Measurements from ENCODE around the gene IKZF5. TPM values are rescaled to one million over a fixed set of nuclear protein-coding genes. Genes with fewer than 3 reads are reported as not detected.

IKZF5 gene, protein sequence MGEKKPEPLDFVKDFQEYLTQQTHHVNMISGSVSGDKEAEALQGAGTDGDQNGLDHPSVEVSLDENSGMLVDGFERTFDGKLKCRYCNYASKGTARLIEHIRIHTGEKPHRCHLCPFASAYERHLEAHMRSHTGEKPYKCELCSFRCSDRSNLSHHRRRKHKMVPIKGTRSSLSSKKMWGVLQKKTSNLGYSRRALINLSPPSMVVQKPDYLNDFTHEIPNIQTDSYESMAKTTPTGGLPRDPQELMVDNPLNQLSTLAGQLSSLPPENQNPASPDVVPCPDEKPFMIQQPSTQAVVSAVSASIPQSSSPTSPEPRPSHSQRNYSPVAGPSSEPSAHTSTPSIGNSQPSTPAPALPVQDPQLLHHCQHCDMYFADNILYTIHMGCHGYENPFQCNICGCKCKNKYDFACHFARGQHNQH
- total RNA-seq (2012; rRNA removed), result 2.9 and 4.2 TPM in 2 replicates
- 4.4 and 5.1 TPM in 2 replicates for polyA plus RNA-seq (2012; rRNA removed)
- polyA plus RNA-seq (2012; cell fraction: cytosol; rRNA removed), result 0.87 and 1.2 TPM in 2 replicates
- polyA plus RNA-seq (2012; cell fraction: nucleus; rRNA removed; ENCODE audit: low replicate concordance), result 4.0 and 12.1 TPM in 2 replicates
- Bru-seq, nascent RNA, result percentile 71 among the genes with signal in this experiment
- BruChase-seq, experiment 1, labeled RNA remaining after a 6-hour chase, result percentile 61 among the genes with signal in this experiment
- percentile 72 among the genes with signal in this experiment for BruChase-seq, experiment 2, labeled RNA remaining after a 2-hour chase
- long read RNA-seq, full-length matches to known transcripts, result 3 of 4 reads
- long read RNA-seq, partial matches to known transcripts, result 0 of 4 reads
- long read RNA-seq, other reads (novel, unspliced or antisense), result 1 of 4 reads

DNA sequence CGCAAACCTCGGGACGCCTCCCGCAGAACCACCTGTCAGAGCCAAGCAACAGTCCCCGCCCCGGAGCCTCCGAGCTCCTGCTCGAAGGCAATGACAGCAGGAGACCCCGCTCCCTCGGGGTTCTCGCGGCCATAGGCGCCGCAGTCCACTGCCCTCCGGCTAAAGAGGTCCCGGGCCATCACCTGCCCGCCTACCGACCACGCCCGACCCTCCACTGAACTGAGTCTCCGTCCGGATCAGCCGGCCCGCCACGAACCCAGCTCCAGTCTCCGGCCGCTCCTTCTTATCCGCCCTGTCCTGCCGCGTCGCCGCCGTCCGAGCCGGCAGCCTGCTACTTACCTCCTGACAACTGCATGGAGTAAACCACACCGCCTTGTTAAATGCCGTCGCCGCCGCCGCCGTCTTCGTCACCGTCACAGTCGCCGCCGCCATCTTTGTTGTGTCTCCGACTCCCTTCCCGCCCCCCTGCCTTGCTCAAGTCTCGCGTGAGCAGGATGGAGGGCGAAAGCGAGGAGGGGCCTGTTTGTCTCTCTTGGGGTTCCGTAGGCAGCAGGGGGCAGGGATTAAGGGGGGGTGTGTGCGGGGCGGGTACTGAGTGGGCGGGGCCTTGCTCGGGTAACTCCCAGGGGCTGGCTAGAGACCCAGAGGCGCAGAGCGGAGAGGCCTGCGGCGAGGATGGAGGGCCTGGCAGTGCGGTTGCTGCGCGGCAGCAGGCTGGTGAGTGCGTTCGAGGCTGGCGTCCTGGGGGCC lies at the start of gene IKZF5, which contains the start of gene ACADSB:
Gene IKZF5, minus strand, starts transcription at position 441 of the 750 bp plus-strand sequence. CDS start 10,170 bp downstream, outside the sequence.
Gene ACADSB, plus strand, starts transcription at position 652 of the 750 bp plus-strand sequence. Its CDS starts 24 bp downstream, at position 676.
- Histone ChIP-seq H3K36me3 (ENCODE audit: control insufficient read depth, insufficient read depth, low read length) (no peaks in the 10 kb centered on the region), H2AK5ac (ENCODE audit: low read depth, low read length) (no peak within 1 kb of the TSS; the same call in none of the 2 replicates), H2BK5ac (ENCODE audit: low read depth, low read length, poor library complexity, severe bottlenecking) (peak within 1 kb of the TSS; percentile 49), H2BK20ac (ENCODE audit: low read depth, low read length) (no peak within 1 kb of the TSS), H3K4ac (ENCODE audit: low read depth, low read length) (peak within 1 kb of the TSS; percentile 75), H3K9me3 (ENCODE audit: control insufficient read depth, insufficient read depth, low read length) (no peaks in the 10 kb centered on the region), H3K14ac (replicated peaks; ENCODE audit: low read depth, low read length) (peak within 1 kb of the TSS; percentile 55), H2BK120ac (ENCODE audit: low read depth, low read length) (no peak within 1 kb of the TSS), H4K5ac (ENCODE audit: low read depth, low read length) (peak within 1 kb of the TSS; percentile 16; the same call in 1 of the 2 replicates), H2BK15ac (ENCODE audit: low read depth, low read length) (no peak within 1 kb of the TSS), H4K8ac (ENCODE audit: low read depth in 2 of 2, low read length in 2 of 2) (peak within 1 kb of the TSS in 1 of 2 experiments; percentile 66; a peak in 1 of 4 replicates), H3K56ac (ENCODE audit: extremely low read depth, insufficient read depth, low read length) (peak within 1 kb of the TSS; percentile 43; the same call in 1 of the 2 replicates), H3K27ac (ENCODE audit: insufficient read depth, low read length) (peak within 1 kb of the TSS; percentile 83), H3K23ac (ENCODE audit: low read depth, low read length) (peak within 1 kb of the TSS; percentile 86), H3K4me2 (ENCODE audit: low read depth, low read length) (peak within 1 kb of the TSS; percentile 93), H3K4me1 (ENCODE audit: control insufficient read depth, insufficient read depth, low read length) (no peaks in the 10 kb centered on the region), H3K4me3 (ENCODE audit: insufficient read depth, low read depth, low read length) (peak within 1 kb of the TSS; percentile 66), H3K9ac (ENCODE audit: low read depth, low read length) (peak within 1 kb of the TSS; percentile 83), H3K18ac (ENCODE audit: low read depth, low read length) (no peak within 1 kb of the TSS; the same call in 1 of the 2 replicates), H4K91ac (ENCODE audit: insufficient read depth, low read depth, low read length) (peak within 1 kb of the TSS; percentile 66; the same call in 1 of the 2 replicates), H4K20me1 (ENCODE audit: insufficient read depth, low read length) (no peaks in the 10 kb centered on the region; the same call in 1 of the 2 replicates), H2AFZ (replicated peaks; ENCODE audit: low read length, poor library complexity) (peak within 1 kb of the TSS; percentile 100), H2AK9ac (replicated peaks; ENCODE audit: low read depth, low read length, poor library complexity) (peak within 1 kb of the TSS; percentile 97), H3K79me1 (ENCODE audit: low read depth in 1 of 2, low read length in 2 of 2) (peaks cover 14 to 30% of the 10 kb centered on the region in 2 experiments), H3K27me3 (ENCODE audit: control insufficient read depth, insufficient read depth, low read length) (no peaks in the 10 kb centered on the region), H3K9me1 (ENCODE audit: insufficient read depth, low read length) (no peaks in the 10 kb centered on the region)
- POLR2A ChIA-PET (ENCODE audit: unreplicated experiment), result no interaction called here
- BruUV-seq (replicated peaks), result no TSS peak
- in situ Hi-C loops (cut with MboI; ENCODE audit: low sequenced_read_pairs), result no loop called here
- WGBS, 2 experiments (ENCODE audit: extremely low coverage in 2 of 2, insufficient read length in 1 of 2), result 0% methylated on average over 15 of the region's 68 CpGs; no CpG with 5 or more reads in 1 of the 2 experiments
- intact Hi-C loops (cut with micrococcal nuclease), result loop anchor here (2.0 kb wide), 1 partner anchor 52 kb away; no protein-coding TSS in a partner anchor
- dilution Hi-C loops (cut with HindIII; ENCODE audit: low sequenced_read_pairs, unreplicated experiment), result no loop called here
- CTCF ChIA-PET, result no interaction called here
- peak; percentile 97 for DNase-seq
- ATAC-seq (ENCODE audit: low read depth), result peak; percentile 97
- TF ChIP-seq MAFK (IDR thresholded peaks at IDR 0.05; ENCODE audit: low read depth, low read length) (no peak), RFX5 (IDR thresholded peaks at IDR 0.05; ENCODE audit: low read depth, low read length) (no peak), POLR2A (IDR thresholded peaks at IDR 0.05; ENCODE audit: low read depth, low read length) (peak; percentile 91), SMC3 (IDR thresholded peaks at IDR 0.05; ENCODE audit: low read depth, low read length) (no peak), RAD21 (IDR thresholded peaks at IDR 0.05; ENCODE audit: low read length) (no peak), BHLHE40 (IDR thresholded peaks at IDR 0.05; ENCODE audit: low read depth, low read length) (0 out of 2 replicates have a peak, but pooled peaks have one; percentile 8)
- TF ChIP-seq, protein P1, sequence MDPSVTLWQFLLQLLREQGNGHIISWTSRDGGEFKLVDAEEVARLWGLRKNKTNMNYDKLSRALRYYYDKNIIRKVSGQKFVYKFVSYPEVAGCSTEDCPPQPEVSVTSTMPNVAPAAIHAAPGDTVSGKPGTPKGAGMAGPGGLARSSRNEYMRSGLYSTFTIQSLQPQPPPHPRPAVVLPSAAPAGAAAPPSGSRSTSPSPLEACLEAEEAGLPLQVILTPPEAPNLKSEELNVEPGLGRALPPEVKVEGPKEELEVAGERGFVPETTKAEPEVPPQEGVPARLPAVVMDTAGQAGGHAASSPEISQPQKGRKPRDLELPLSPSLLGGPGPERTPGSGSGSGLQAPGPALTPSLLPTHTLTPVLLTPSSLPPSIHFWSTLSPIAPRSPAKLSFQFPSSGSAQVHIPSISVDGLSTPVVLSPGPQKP (IDR thresholded peaks at IDR 0.05; ENCODE audit: borderline replicate concordance, low read depth, low read length), result no peak
- TF ChIP-seq, protein P2, sequence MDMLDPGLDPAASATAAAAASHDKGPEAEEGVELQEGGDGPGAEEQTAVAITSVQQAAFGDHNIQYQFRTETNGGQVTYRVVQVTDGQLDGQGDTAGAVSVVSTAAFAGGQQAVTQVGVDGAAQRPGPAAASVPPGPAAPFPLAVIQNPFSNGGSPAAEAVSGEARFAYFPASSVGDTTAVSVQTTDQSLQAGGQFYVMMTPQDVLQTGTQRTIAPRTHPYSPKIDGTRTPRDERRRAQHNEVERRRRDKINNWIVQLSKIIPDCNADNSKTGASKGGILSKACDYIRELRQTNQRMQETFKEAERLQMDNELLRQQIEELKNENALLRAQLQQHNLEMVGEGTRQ (IDR thresholded peaks at IDR 0.05; ENCODE audit: low read depth, low read length), result no peak
- TF ChIP-seq, protein P3, sequence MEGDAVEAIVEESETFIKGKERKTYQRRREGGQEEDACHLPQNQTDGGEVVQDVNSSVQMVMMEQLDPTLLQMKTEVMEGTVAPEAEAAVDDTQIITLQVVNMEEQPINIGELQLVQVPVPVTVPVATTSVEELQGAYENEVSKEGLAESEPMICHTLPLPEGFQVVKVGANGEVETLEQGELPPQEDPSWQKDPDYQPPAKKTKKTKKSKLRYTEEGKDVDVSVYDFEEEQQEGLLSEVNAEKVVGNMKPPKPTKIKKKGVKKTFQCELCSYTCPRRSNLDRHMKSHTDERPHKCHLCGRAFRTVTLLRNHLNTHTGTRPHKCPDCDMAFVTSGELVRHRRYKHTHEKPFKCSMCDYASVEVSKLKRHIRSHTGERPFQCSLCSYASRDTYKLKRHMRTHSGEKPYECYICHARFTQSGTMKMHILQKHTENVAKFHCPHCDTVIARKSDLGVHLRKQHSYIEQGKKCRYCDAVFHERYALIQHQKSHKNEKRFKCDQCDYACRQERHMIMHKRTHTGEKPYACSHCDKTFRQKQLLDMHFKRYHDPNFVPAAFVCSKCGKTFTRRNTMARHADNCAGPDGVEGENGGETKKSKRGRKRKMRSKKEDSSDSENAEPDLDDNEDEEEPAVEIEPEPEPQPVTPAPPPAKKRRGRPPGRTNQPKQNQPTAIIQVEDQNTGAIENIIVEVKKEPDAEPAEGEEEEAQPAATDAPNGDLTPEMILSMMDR (conservative IDR thresholded peaks at IDR 0.05; ENCODE audit: low read depth, low read length), result no peak

Measured in IMR-90 (cell line).